DMS53 (cell line): ENCODE measurements around the gene CRYGN.

Experiments
- DNase-seq: peaks from one replicate; lab custom pipeline; 2025; lab: John Stamatoyannopoulos, UW

Gene CRYGN

DNA sequence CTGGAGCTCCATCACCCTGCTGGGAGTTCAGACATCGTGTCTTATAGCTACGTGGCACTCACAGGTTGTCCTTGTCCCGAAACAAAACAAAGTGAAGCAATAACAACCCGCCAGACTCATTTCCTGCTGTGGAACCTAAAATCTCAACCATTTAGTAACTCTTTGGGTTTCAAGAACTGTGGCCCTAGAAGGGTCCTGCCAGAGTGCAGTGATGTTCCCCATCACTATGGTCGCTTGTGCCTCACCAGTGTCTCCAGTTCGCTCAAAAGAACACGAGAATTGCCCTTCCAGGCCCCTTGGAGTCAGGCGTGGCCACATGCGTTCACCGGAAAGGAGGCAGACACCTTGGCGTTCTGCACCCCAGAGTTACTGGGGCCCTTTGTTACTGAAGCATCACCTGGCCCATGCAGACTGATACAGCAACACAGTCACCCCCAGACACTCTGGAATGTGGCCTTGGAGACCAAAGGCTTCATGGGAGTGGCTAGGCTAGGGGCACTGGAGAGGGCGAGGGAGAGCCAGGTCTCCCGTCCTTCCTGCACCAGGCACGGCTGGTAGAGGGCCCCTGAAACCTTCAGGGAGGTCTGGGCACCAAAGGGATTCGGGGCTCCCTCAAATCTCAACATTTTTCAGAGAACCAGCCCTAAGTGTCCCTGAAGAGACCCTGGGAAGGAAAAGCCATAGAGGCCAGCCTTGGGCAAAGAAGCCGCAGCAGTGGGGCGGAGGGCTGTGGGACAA is 908 bp downstream of the CRYGN start:
- no peak for DNase-seq

DNA sequence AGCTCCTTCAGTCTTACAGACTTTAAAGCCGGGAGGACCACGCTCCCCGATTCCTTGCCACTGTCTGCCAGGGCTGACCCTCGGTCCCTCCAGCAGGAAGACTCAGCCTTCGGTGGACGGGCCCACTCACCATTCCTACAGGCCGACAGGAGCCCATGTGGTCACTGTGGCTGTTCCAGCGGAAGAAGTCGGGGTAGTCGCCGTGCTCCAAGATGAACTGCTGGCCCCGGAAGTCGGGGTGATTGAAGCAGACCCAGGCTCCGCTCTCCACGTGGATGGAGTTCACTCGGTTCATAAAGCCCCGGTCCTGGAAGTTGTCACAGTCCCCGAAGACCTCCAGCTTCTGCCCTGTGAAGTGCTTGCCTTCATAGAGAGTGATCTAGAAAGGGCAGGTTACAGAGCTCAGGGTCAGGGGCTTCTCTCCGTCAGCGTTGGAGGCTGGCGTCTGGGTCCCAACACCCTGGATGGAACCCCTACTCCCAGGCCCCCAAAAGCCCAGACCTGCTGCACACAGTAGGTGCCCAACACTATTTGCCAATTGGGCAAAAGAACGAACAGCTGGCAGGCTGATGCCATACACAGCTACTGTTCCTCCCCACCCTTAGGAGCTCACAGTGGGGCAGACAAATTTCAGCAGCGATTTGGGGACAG is 1.9 kb downstream of the CRYGN start:
- DNase-seq: no peak

DNA sequence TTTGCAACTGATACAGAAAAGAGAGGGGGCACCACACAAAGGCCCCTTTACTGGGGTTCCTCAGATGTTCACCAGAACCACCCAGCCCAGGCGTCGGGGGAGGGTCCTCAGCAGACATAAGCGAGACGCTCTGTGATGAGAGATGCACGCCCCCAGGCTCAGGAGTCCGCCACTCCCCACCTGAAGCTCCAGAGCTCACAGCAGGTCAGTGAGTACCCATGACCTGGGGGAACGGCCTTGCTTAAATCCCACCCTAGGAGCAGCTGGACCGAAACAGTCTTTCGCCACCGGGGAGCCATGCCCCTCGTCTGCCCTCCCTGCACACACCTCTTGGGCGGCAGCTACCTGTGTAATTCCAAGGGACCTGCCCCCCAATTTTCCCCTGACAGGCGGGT is 2.8 kb downstream of the CRYGN start:
- no peak for DNase-seq

DNA sequence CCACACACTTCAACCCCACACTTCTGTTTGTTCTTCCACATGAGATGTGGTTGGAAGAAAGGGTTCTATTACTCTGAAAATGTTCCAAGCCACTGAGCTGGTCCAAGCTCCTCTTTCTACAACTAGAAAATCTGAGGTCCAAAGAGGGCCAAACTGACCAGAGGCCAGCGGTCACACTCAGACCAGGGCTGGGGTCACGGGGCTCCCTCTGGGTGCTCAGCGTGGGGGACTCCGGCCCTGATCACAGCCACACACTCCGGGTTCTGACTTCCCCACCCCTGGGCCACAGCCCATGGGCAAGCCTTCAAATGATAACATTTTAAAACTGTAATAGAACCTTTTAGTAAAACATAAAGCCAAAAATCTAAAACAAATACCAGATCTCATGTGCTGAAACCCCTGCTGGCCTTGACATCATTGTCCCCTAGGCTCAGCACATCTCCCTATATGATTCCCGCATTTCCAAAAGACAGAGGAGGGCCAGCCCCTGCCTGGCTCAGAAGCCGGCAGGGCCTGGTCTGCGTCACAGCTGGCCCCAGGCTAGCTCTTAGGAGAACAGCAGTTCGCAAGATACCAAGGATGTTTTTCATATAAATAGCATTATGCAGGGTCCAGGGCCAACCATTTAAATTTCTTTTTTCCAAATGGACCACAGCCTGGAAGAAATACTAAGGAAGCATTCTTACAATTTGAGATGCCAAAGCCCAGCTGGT is 3.3 kb downstream of the CRYGN start:
- no peak for DNase-seq

DNA sequence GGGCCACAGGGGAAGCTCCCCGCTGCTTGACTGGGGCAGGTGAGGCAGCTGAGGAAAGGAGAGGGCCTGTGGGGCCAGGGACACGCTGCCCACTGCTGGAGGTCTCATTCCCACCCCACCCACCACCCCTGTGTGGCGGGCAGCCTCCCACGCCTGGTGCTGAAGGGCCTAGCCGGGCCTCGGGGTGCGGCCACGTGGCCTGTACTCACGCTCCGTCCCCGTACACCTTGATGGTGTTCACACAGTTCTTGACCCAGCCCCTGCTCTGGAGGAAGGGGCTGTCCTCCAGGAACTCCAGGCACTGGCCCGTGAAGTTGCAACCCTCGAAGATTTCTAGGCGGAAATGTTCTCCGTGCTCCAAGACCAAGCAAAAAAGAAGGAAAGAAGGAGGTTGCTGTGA is 4.0 kb downstream of the CRYGN start:
- no peak for DNase-seq

DNA sequence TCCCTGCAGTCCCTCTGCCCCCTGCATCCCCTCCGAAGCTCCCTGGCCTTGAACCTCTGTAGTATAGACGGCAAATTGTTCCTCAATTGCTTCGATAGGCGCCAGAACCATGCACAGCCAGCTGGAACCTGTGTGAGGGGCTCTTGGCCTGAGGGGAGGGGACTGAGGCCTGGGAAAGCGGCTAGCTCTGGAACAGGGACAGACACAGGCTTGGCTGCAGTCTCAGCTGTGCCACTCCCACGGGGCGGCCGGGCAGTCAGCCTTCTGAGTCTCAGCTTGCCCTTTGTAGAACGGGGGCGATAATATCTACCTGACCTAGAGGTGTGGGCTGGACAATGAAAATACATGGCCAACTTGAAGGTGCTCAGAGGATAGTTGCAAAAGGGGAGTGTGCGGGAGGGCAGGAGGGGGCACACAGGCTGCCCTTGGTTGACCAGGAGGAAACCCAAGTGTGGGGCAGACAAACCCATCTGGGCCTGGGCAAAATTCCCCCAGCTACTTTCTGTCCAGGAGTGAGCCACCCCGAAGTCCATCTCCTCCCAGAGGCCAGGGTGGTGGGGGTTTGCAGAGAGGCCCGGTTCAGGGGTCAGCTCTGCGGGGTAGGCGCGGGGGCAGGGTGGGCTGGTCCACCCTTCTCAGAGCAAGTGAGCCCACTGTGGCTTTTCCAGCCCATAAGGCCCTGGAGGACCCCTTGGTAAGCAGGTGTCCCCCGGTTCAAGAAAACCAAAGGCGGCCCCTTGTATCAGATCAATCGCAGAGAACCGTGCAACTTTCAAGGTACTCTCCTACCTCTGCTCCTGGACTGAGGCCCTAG is 4.6 kb downstream of the CRYGN start:
- DNase-seq: no peak

DNA sequence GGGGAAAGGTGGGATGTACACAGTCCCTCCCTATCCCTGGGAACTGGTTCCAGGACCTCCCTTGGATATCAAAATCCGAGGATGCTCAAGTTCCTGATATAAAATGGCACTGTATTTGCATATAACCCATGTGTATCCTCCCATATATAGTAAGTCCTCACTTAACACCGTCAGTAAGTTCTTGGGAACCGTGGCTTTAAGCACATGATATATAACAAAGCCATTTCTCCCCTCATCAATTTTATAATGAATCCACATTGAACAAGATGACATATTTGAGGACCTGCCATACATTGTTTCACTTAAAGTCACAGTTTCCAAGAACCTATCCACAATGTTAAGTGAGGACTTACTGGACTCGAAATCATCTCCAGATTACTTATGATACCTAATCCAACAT is 5.4 kb downstream of the CRYGN start:
- DNase-seq: no peak

DNA sequence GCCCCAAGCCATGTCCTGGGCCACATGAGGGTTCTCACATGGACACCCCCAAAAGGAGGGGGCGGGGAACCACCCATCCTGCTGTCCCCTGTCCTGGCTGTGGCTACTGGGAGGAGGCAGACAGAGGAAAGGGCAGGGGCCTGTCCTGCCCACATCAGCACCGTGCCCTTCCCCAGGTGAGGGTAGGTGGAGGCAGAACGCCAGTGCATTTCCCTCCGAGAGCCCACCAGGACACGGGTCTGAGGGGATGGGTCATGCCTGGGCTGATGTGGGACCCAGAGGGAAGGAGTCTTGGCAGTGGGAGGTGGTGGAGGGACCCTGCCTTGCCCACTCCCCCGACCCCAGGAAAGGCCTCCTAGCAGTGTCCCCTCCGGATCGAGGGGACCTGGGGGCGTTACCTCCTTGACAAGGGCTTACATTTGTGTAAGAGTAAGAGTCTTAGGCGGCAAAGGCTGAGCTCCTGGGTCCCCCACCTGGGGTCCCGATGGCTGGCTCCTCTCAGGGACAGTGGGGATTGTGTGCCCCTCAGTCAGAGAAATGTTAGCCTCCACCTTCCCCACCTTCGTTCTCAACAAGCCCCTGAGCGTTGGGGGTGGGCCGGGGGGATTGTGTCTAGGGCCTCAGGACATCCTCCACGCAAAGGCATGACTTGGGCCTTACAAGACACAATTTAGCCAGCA is 6.1 kb downstream of the CRYGN start:
- DNase-seq: no peak

DNA sequence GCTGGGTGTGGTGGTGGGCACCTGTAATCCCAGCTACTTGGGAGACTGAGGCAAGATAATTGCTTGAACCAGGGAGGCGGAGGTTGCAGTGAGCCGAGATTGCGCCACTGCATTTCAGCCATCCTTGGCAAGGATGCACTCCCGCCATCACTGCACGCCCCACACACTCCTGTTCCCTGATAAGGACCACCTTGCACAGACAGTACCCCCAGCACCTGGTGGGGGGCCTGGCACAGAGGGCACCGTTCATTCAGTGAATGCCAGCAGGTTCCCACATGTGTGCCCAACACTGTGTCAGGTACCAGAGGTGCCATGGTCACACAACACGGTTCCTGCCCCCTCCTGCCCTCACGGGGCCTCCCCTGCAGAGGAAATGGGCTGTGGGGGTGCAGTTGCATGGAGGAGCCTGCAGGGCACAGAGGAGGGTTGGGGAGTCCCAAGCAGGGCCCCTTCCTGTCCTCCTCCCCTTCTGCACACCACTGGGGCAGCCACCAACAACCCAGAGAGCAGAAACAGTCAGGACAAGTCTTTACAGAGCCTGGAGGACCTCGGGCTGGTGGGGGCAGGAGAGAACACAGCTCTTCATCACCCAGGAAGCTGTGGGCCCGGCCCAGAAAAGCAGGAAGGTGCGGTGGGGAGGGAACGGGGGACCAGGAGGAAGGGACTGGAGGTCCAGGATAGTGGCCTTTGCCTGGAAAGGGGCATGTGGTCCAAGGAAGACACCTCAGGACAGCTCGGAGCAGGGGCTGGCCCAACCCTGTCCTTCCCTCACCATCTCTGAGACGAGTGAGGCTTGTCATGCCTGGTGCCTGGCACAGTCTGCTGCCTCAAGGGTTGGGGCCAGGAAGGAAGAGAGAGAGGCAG is 7.1 kb downstream of the CRYGN start:
- no peak for DNase-seq

DNA sequence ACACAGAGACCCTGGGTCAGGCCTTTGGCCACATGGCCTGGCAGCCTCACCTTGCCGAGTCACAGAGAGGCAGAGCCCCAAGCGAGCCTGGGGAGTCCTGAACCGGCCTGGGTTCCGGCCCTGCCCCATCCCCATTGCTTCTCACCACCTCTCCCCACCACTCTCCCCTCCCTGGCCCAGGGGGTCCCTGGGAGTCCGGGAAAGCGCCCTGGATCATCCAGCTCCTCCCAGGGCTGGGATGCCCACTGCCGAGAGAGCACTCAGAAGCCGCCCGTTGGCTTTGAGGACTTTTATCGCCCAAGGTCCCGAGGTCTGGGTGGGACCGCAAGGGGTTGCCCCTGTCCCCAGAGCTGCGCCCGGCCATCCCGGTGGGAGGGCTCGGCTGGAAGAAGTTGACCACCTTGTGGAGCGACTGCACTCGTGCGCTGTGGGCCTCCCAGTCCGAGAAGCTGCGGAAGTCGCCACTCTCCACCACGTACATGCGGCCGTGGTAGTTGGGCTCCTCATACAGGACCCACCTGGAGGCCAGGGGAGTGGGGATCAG is 8.1 kb downstream of the CRYGN start:
- DNase-seq: no peak

DNA sequence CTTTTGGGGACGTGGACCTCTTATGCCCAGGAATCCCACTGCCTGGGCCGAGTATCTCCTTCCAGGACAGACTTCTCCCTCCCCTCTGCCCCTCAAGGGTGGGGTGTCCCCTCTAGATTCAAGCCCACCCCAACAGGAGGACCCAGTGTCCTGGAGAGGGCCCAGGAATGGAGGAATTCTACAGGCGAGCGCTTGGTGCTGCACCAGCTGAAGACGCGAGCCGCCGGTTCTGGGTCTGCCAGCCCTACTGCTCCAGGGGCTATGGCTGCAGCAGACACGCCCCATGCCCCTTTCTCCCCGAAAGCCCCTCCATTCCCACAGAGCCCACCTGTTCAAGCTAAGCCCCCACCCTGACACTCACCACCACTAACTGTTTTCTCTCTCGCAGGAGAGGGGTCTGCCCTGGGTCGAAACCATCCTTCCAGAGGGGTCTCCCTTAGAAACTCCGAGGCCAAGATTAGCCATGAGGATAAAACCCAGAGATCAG is 8.6 kb downstream of the CRYGN start:
- DNase-seq: no peak

DNA sequence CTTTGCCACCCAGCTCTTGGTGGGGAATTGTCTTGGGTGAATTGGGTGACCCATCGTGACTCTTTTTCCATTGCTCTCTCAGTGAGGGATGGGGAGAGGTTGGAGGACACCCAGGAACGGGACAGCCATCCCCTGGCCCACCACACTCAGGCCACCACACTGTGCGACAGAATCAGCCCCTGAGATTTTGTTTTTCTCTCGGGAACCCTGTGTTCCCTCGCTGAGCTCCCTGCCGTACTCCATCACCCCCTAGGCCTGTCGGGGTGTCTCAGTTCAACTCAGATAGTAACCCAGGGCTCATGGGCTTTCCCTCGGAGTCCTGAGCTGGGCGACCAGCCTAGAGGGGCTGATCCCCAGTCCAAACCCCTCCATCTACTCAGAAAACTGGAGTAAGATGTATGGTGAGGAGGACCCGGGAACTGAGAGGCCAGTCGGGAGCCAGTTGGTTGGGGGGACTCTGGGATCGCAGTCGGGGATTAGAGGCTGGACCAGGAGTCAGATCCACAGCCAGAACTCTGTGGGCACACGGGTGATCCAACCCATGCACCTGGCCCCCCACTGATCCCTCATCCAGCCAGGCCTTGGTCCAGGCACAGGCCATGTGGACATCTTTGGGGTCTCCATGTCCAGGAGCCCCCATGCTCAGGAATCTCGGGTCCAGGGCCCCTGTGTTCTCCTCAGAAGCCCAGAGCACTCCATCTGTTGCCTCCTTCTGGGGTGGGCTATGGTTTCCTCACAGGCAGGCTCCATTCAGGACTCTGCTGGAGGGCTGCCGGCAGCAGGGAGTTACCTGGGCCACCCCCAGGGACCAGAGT is 9.3 kb downstream of the CRYGN start:
- no peak for DNase-seq

DNA sequence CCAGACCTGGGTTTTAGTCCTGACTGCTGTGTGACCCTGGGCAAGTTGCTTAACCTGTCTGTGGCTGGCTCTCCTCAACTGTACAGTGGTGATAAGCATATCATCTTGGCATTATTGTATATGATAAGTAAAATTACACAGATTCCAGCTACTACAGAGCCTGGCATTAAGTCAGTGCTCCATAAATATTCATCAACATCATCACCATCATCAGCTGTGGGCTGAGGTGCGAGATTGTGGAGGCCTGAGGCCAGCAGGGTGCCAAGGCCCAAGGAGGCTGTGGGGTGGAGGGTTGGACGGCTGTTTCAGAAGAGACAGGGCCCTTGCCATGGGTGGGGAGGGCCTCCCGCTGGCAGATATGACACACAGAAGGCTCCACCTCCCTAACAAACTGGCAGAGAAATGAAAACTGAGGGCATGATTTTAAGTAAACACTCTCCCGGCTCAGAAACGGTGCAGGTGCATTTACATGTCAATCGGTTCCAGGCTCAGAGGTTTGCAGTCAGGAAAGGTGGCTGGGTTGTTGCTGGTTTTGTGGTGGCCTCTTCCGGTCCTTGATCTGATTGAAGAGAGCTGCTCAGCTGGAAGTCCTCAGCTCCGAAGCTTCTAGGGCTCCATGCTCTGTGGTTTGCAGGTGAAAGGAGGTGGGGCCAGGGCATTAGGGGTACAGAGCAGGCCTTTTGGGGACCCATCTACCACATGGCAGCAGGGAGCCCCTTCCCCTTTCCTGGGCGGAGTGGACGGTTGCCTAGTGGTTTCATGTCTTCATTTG is 10.2 kb downstream of the CRYGN start:
- peak; percentile 97 for DNase-seq

DNA sequence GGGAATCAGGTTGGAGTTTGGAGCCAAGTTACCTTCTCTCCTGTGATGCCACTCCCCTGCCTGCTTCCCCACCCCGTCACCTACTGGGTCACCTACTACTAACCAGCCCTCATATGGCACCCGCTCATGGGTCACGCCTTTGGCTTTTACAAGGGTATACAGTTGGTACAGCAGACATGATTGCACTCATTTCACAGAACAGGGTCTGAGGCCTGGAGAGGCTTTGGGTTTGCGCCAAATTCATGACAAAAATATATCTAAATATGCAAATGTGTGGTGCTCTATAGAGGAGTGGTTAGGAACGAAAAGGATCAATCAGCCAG is 10.7 kb downstream of the CRYGN start:
- no peak for DNase-seq

DNA sequence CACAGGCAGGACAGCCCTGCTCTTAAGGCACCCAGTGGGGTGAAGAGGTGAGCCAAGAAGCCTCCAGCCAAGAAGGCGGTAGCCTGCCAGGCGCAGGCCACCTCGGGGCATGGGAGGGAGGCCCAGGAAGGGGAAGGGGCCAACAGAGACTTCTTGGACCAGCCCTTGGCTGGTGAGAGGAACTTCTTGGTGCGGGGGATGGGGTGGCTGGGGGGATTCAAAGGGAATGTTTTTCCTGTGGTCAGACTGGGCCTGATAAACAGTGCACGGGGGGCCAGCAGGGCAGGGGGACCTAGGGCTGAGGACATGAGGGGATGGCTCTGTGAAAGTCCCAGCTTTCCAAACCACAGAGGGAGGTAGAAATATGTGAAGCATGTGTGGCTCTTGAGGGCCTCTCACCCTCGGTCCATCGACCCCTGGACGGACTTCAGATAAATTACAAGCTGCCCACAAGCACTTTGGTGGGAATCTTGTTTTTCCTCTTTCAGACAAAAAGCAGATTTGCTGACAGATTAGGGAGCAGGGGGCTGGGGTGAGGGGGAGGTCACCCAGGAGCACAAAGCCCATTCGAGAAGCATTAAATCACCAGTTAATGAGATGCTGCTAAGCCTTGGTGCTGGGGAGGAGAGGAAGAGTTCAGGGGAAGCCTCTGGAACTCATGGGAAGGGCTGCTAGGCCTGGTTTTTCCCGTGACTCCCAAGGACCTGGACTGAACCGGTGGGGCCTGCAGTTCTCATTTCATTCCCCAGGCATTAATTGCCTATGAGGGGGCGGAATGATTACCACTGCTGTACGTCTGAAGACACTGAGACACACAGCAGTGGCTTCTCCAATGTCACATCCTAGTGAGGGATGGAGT is 11.3 kb downstream of the CRYGN start:
- DNase-seq: peak; percentile 53

DNA sequence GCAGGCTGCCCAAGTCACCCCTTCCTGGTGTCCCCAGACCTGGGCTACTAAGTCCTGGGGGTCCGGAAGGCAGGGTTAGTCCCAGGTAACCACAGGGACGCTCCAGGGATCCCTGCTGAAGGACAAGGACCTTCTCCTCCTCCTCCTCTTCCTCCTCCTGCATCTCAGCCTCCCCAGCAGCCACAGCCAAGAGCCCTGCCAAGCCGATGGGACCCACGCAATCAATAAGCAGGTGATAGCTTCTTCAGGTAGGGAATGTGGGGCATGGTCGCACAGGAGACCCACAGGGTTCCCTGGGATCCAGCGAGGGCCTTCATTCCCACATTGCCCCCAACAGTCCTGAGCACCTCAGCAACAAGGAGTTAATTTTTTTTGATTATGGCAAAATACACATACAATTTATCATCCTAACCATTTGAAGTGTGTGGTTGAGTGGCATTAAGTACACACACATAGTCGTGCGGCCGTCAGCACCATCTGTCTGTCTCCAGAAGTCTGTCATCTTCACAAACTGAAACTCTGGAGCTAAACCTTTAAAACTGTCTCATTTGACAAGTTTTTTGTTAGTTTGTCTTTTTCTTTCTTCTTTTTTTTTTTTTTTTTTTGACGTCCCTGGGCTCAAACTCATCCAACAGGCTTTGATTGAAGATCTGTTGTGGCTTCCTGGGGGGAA is 12.1 kb downstream of the CRYGN start:
- peak; percentile 84 for DNase-seq
